Transverse colon (tissue), 3 donors: ENCODE results near the gene GFRA4.

ENCODE experiments used
- POLR2A ChIP-seq: fragments of 450-650 bp; IDR thresholded peaks from one replicate; pipeline ENCODE4 v1.6.1; 2016; ENCODE audit warnings: antibody characterized with exemption, mild to moderate bottlenecking, moderate library complexity
- TF ChIP-seq, protein P1 (sequence below), 5 experiments: fragments of 200-600 bp in 3 of 5; fragments of 450-650 bp in 2 of 5; sonication (generic) in 3 of 5; IDR thresholded peaks; 1 replicate in 2 of 5; 2 replicates in 3 of 5; pipeline ENCODE4 v1.5.1; 2016 to 2017; ENCODE audit warnings: antibody characterized with exemption in 5 of 5, inconsistent platforms in 3 of 5, mild to moderate bottlenecking in 2 of 5, moderate library complexity in 1 of 5

DNA sequence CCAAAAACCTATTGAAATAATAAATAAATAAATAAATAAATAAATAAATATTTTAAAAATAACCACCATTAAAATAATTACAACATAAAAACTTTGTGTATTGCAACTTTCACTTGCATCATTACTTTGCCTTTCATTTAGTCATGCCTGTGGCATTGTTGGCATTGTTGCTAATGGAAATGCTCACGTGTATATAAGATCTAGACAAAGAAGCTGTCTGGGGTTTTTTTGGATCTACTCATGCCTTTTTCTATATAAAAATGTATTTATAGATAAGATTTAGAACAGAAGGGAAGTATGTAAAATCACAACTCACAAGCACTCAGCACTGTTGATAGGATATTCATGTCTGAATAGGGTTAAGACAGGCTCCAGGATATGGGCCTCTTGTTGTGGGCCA lies 27.9 kb downstream of the GFRA4 start:
- TF ChIP-seq, protein P1, sequence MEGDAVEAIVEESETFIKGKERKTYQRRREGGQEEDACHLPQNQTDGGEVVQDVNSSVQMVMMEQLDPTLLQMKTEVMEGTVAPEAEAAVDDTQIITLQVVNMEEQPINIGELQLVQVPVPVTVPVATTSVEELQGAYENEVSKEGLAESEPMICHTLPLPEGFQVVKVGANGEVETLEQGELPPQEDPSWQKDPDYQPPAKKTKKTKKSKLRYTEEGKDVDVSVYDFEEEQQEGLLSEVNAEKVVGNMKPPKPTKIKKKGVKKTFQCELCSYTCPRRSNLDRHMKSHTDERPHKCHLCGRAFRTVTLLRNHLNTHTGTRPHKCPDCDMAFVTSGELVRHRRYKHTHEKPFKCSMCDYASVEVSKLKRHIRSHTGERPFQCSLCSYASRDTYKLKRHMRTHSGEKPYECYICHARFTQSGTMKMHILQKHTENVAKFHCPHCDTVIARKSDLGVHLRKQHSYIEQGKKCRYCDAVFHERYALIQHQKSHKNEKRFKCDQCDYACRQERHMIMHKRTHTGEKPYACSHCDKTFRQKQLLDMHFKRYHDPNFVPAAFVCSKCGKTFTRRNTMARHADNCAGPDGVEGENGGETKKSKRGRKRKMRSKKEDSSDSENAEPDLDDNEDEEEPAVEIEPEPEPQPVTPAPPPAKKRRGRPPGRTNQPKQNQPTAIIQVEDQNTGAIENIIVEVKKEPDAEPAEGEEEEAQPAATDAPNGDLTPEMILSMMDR (IDR thresholded peaks at IDR 0.05), result no peak
- TF ChIP-seq POLR2A, result no peak
